GM19468 (cell line): ENCODE measurements around the gene HOXB2.

Experiments used
- ATAC-seq: cut with Tn5 transposase; IDR thresholded peaks from one replicate; pipeline ENCODE4 v1.9.1; 2021; ENCODE audit warnings: mild to moderate bottlenecking, moderate library complexity, moderate number of reproducible peaks; ENCODE audit not compliant: unreplicated experiment; ENCODE audit errors: extremely low read depth

The HOXB2 gene

GRCh38 chr17:48567646-48568354 is 22.9 kb upstream of the HOXB2 start:
- ATAC-seq = no peak

GRCh38 chr17:48567209-48567608 is 22.3 kb upstream of the HOXB2 start:
- no peak for ATAC-seq

DNA sequence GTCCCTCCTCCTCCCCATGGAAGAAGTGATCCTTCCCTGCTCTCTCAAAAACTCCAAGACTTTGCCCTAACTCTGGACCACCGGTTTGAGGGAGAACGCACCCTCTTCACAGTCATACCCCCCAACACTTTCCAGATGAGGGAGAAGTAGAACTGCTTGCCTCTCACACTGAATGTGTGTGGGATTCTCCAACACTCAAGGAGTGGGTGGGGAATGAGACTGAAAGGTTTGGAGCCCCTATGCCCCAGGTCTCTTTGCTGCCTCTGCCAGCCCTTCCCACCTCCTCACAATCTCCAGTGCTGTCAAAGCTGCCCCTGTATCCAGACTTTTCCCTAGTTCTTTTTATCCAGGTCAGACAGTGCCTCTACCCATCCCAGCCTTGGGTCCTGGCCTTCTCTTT is 21.8 kb upstream of the HOXB2 start:
- no peak for ATAC-seq

DNA sequence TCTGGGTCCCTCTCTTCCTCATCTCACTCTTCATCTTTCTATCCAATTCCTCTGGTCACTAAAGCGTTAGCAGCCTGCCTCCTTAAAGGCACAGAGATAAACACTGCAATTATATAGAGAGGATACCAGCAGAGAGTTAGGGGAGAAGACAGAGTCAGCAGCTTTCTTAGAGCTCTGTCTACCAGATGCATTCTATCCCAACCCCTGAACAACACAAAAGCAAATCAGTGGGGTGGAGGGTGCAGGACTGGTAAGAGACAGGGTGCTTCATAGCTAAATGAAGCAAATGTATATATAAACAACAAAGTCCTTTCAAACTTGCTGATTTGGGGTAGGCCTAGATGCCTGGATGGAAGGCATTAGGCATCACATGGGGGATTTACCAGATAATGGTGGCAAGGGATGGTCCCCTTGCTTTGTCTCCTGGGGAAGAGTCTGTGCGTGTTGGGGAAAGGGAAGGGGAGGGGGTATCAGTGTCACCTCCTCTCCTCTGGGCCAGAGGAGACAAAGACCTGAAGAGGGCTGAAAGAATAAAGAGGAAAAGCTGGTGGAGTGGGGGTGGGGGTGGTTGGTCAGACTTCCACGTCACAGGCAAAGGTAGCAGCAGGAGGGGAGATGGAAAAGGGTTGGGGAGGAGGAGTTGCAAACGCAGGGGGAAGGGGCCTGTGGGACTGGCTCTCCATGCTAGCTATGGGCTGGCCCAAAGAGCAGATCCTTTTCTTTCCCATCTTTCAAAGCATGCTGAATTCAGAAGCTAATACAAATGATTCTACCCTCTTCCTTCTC is 21.2 kb upstream of the HOXB2 start:
- no peak for ATAC-seq

DNA sequence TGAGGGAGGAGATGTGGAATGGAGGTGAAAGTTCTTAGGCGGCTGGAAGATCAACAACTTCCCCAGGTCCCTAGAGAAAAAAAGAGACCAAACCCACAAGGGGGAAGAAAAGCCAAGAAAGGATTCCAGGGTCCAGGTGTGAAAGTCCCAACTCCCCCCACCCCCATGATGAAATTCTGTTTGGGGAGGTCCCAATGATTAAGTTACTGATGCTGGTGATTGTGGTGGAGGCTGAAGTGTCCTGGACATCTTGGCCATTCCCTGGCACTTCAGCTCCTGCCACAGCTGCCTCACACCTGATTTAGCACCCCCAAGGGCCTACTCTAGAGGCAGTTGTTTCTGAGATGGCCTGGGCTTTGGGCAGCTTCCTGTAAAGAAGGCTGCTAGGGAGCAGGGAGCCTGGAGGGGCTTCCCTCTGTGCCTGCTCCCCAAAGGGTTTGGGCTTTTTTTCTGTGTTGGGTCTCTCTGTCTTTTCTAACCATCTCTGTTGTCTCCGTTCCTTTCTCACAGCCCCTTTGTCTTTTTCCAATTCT is 20.2 kb upstream of the HOXB2 start:
- no peak for ATAC-seq

DNA sequence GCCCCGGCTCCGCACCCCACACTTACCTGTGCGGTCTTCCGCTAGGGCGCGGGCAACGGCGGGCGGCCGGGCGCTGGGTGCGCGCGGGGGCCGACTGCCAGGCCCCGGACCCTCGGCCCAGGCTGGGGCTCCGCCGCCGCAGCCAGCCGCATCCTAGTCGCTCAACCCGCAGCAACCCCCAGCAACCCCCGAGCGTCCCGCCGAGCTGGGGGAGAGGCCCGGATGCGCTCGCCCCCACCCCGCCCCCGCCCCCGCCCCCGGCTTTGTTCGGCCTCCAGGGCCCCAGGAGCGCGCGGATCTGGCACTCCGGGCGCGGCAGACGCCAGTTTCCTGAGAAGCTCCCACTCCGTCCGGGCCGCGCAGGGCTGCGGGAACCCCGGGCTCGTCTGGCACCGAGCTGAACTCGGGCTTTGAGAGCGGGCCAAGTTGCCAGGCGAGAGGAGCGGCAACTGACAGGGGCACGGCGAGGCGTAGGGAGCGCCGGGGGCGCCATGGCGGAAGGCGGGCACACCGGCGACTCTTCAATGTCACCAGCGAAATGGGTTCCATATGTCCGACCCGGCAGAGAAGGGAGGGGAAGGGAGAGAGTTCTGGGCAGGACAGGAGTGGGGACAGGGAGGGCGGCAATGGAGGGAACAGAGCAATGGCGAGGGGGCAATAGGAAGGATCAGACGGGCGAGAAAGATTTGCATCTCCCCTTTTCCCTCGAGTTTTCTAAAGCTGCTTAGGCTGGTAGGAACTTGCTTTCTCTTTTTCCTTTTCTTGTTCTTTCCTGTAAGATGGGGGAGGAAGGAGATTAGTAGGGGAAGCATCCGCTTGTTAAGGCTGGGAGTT is 19.5 kb upstream of the HOXB2 start:
- no peak for ATAC-seq

DNA sequence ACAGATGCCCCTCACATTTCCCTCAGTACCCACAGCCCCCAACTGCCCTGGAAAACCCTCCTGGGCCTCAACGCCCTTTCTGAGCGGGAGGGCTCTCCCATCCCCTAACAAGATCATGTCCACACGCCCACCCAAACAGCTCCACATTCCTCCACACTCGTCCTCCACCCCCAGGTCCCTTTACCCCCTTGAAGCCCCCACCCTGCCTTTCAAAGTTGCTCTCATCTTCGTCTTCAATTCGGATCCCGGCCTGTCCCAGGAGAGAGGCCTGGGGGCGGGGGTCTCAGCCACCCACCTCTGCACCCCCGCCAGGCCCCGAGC is 18.9 kb upstream of the HOXB2 start:
- no peak for ATAC-seq

DNA sequence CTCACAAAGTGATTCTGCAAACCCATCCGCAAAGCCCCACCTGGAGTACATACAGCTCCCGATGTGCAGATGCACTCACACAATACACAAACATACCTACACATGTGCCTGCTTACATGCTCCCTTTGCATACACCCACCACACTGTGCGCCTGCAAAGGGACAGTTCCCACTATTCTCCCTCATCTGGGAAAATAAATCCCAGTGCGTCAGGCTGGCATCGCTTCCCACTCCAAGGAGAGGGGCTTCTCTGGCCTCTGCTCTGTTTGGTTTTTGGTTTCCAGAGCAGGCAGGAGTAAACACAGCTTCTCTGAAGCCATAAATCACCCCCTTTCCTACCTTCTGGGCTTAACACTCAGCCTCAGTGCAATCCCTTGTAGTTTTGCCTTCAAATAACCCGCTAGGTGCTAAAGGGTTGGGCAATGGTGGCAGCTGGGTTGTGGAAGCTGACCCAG is 18.5 kb upstream of the HOXB2 start:
- no peak for ATAC-seq

- no peak for ATAC-seq
These were observed 18.0 kb upstream of the HOXB2 start for GRCh38 chr17:48562934-48563333.

DNA sequence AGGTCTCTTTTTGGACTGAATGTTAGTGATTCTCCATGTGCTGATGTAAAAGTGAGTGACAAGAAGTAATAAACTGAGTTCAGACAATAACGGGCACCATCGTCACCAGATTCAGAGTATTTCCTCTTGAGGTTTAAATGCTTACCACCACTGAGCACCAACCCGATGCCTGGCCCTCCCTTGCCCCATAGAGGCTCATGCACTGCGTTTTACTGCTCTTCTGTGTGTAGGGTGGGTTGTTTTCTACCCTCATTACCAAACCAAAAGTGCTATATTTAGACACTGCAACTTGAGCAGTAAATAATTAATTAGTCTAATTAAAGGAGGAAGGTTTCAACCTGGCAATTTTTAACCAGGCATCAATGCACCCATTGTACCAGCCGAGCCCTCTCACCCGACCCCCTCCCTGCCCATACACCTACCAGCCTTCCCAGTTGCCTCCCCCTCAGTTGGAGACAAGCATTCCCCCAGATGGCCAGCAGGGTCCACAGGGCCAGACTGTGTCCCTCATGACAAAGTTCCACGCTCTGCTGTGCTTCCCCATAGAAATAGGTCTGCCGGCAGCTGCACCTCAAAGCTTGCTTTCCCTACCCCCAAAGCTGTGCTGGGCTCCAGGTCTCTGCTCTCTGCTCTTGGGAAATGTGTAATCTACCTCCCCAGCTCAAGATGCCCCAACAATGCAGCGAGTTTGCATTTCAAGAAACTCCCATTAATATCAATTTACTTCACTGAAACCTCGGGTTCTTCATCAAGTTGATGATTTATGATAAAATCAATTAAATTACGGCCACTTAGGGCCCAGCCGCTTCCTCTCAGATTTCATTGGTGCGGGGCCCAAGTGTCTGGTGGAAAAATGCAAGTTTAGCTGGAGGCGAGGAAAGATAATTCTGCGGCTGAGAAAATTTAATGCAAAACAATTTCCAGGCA is 17.2 kb upstream of the HOXB2 start:
- no peak for ATAC-seq

- no peak for ATAC-seq
These were observed 15.2 kb upstream of the HOXB2 start for GRCh38 chr17:48559840-48560817.

DNA sequence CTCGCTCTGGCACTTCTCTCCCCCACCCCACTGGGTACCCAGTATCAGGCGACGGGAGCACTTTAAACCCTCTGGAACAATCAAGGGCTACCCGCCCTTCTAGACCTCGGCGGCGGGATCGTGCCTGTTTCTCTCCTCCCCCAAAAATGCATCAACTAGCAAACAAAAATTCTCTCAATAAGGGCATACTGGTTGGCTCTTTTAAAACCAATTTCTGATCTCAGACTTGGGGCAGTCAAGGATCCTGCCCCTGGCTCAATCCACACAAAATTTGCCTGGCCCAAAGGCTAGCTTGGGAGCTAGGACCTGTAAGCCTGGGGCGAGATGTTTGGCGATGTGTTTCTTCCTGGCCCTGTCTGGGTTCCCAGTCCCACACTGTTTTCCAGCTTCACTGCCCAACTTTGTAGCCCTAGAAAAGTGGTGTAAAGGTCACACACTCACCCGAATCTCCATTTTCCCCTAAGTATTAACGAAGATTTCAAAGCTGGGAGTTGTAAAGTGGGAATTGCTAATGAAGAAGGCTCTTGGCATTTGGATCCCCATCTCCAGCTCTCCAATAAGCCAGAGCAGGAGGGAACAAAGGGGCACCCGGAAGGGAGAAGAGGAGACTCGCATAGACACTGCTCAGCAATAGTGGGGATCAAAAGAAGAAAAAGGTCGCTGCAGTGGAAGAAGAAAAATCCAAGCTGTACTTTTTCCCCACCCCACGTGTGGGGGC is 14.4 kb upstream of the HOXB2 start:
- no peak for ATAC-seq

- ATAC-seq = no peak
These were observed 13.9 kb upstream of the HOXB2 start for GRCh38 chr17:48558831-48559121.

DNA sequence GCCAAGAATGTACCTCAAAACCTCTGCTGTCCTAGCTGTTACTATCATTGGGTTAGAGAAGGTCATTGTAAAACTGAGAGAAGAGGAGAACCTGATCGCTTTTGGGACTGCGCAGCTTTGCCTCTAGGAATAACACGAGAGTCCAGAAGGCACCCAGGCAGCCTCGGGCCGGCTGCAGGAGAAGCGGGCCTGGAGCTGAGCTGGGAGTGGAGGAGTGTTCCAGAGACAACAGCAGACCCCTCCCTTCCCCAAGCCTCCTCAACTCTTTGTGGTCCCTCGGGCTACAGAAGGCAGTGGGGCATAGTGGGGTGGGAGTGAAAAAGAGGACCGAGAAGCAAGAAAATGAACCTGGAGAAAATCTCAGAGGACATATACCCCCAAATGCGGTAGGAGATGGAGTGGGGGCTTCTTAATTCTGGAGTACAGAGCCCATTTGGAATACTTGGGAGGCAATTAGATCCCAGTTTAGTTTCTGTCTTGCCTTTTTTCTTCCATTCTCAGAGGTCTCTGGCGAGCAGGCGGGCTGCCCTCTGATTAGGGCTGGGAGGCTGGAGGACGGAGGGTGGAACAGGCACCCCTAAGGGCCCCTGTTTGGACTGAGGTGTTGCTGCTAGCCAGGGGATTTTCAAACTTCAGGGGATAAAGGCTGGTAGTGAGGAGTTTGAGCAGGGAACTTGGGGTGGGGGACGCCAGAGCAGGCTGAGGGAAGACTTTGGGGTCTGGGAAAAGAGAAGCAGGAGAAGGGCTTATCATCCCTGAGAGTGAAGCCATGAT is 13.3 kb upstream of the HOXB2 start:
- ATAC-seq = no peak

DNA sequence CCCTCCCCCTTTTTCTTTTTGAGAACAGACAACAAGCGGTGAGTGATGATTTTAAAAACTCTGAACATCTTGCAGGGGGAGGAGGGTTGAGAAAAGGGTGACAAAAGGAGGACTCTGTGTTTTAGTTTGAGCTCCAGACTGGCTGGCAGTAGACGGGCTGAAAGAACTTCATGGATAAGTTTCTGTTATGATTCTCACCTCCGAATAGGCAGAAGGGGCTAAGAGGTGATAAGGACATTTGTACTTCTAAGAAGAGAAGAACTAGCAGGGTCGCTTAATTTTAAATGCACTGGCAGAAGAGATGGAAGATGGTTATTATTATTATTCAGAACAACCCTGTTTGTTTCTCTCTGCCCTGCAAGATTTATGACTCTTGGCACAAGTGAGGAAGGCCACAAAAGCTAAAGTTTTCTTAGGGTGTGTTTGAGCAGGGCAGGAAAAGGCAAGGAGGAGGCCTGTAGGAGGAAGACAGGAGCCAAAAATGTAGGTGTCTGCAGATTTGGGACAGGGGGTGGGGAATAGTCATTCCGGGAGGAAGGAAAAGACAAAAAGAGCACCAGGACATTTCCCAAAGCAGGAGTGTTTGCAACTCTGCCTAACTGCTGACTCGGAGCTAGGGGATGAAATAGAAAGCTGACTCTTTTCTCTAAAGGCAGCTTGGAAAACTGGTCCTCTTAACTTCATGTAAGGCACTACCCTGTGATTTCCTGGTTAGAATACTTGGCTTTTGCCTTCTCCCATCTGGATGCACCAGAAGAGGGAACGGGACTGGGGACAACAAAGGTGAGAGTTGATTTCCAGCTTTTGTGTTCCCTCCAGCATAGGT is 11.9 kb upstream of the HOXB2 start:
- no peak for ATAC-seq

DNA sequence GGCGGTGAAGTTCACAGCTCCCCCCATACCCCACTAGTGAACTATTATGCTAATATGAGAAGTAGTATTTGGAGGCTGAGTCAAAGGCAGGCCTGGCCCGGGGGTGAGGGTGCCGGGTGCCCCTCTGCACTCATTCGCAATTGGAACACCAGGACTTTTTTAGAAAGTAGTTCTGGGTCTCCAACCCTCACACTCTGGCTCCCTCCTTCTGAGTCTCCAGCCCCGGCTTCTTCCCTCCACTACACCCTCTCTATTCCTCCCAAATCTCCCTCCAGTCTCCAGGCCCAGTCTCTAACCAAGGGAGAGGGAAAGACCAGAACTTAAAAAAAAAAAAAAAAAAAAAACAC is 11.3 kb upstream of the HOXB2 start:
- ATAC-seq = no peak
